ENCODE data around the gene TRPV5. TPM values are rescaled to one million over a fixed set of nuclear protein-coding genes. Genes with fewer than 3 reads are reported as not detected.

Gene TRPV5
- not detected in 2 replicates for total RNA-seq (2021; fragmentation: NEBNext Ultra II Directional; extraction: Animal tissue kit (Norgen Biotek cat#: 25700))
- 0.03 and 0.05 TPM in 2 replicates for polyA plus RNA-seq (2011; rRNA removed)
- not detected for polyA plus RNA-seq (2011; cell fraction: cytosol; rRNA removed)
- 0.13 TPM for polyA plus RNA-seq (2011; cell fraction: nucleus; rRNA removed)
- 0.11 TPM in 1 of 4 replicates, not detected in the others for polyA plus RNA-seq (2012, experiment 1 of 2)
- polyA plus RNA-seq (2012, experiment 2 of 2), result not detected
- not detected for polyA plus RNA-seq (2013, experiment 1 of 2)
- not detected for polyA plus RNA-seq (2013, experiment 2 of 2)
- 0.16 and 0.22 TPM in 2 replicates for polyA minus RNA-seq (2011; rRNA and poly(A)+ RNA removed)
- not detected for polyA minus RNA-seq (2011; cell fraction: cytosol; rRNA and poly(A)+ RNA removed)
- polyA minus RNA-seq (2011; cell fraction: nucleus; rRNA and poly(A)+ RNA removed), result not detected
- long read RNA-seq, experiment 1, result 0 reads
- long read RNA-seq, experiment 2, result 0 reads

DNA sequence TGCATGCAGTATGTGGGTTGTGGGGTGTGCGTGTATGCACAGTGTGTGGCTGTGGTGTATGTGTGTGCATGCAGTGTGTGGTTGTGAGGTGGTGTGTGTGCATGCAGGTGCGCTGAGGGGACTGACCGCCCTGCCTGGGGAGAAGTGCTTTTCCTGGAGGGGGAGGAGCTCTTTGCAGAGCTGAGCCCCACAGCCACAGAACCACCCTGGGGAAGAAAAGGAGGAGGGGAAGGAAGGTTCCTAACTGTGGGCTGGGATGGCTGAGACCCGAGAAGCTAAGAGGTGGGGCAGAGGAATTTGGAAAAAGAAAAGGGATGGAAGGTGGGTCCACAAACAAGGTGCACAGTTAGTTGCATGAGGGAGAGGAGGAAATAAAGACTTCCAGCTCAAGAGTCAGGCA, at the start of gene TRPV5:
TSS of gene TRPV5 (minus strand) at position 123 of the 400 bp plus-strand sequence. CDS start 287 bp downstream, outside the sequence.
- CTCF ChIA-PET (ENCODE audit: partially characterized antibody), result interaction anchor here (0.7 to 4.4 kb wide), 18 partner anchors 8 to 88 kb away, joined by 3 to 36 read pairs (median 4); partner anchors contain the start of gene KEL
- TF ChIP-seq TAF1 (IDR thresholded peaks at IDR 0.05; ENCODE audit: low read depth, low read length) (no peak), SUZ12 (IDR thresholded peaks at IDR 0.05; ENCODE audit: low read length) (no peak), TAF7 (optimal IDR thresholded peaks at IDR 0.05; ENCODE audit: borderline replicate concordance, low read depth, low read length) (no peak), POLR2AphosphoS5 (IDR thresholded peaks at IDR 0.05; ENCODE audit: low read depth, low read length) (no peak), HDAC2 (IDR thresholded peaks at IDR 0.05; ENCODE audit: borderline replicate concordance in 1 of 2, low read depth in 2 of 2, low read length in 2 of 2) (no peak), ATF3 (IDR thresholded peaks at IDR 0.05; ENCODE audit: insufficient read depth, low read depth, low read length) (no peak), MAX (IDR thresholded peaks at IDR 0.05) (no peak), BACH1 (IDR thresholded peaks at IDR 0.05; ENCODE audit: low read length) (no peak), RXRA (IDR thresholded peaks at IDR 0.05; ENCODE audit: insufficient read depth, low read depth, low read length) (no peak), BRCA1 (IDR thresholded peaks at IDR 0.05; ENCODE audit: low read depth, low read length) (no peak), ZNF274 (IDR thresholded peaks at IDR 0.05; ENCODE audit: borderline replicate concordance, extremely low read depth, low read length) (no peak)

More for the DNA sequence above, at the start of gene TRPV5:
- FAIRE-seq (no peak), DNase-seq (ENCODE audit: low read depth in 1 of 2, low spot score in 2 of 2) (no peak)
- no peak within 1 kb of the TSS for H4K91ac ChIP-seq (replicated peaks; ENCODE audit: insufficient read length, low read length)
- H3K14ac ChIP-seq (ENCODE audit: insufficient read length), result no peak within 1 kb of the TSS
- H4K20me1 ChIP-seq (replicated peaks in 1 of 2; ENCODE audit: control insufficient read depth in 1 of 2, insufficient read depth in 2 of 2, low read length in 2 of 2), result no peaks in the 10 kb centered on the region
- H2AFZ ChIP-seq (ENCODE audit: low read length), result no peak within 1 kb of the TSS
- H3K23me2 ChIP-seq (ENCODE audit: low read depth, low read length), result peaks cover 2% of the 10 kb centered on the region; the same call in 1 of the 2 replicates
- peaks cover 0 to 5% (median 2%) of the 10 kb centered on the region in 4 experiments; a peak in 3 of 7 replicates for H3K4me1 ChIP-seq (replicated peaks in 1 of 4; ENCODE audit: control insufficient read depth in 3 of 4, insufficient read depth in 4 of 4, low read length in 3 of 4)
- H2BK15ac ChIP-seq (ENCODE audit: low read length), result no peak within 1 kb of the TSS
- no peak within 1 kb of the TSS for H3K4ac ChIP-seq (replicated peaks; ENCODE audit: insufficient read length, low read depth, low read length)
- no peaks in the 10 kb centered on the region for H3K36me3 ChIP-seq (ENCODE audit: control insufficient read depth in 2 of 4, insufficient read depth in 4 of 4, low read length in 3 of 4)
- POLR2A ChIA-PET (ENCODE audit: partially characterized antibody), result interaction anchor here (1.2 kb wide), 1 partner anchor 12 kb away, joined by 3 read pairs; no protein-coding TSS in a partner anchor
- H3K27me3 ChIP-seq (replicated peaks in 1 of 4; ENCODE audit: control insufficient read depth in 3 of 4, extremely low read depth in 1 of 4, insufficient read depth in 3 of 4, low read length in 3 of 4), result no peaks in the 10 kb centered on the region; a peak in 2 of 7 replicates
- H3K4me3 ChIP-seq (ENCODE audit: extremely low read depth in 1 of 4, insufficient read depth in 2 of 4, low read depth in 3 of 4, low read length in 4 of 4), result no peak within 1 kb of the TSS
- no peak within 1 kb of the TSS for H4K5ac ChIP-seq (ENCODE audit: insufficient read length, low read depth, low read length)
- H3K56ac ChIP-seq (replicated peaks; ENCODE audit: insufficient read length, low read depth, low read length), result no peak within 1 kb of the TSS
- no peak within 1 kb of the TSS for H2AK5ac ChIP-seq (ENCODE audit: low read depth, low read length)
- H3K79me2 ChIP-seq (ENCODE audit: control insufficient read depth in 1 of 2, insufficient read depth in 2 of 2, low read length in 2 of 2), result no peaks in the 10 kb centered on the region
- no peaks in the 10 kb centered on the region for H3K79me1 ChIP-seq (ENCODE audit: low read depth, low read length)
- H4K8ac ChIP-seq (ENCODE audit: extremely low read depth, insufficient read depth, low read length), result no peak within 1 kb of the TSS
- H3K23ac ChIP-seq (ENCODE audit: insufficient read length), result no peak within 1 kb of the TSS
- no peak within 1 kb of the TSS; a peak in 1 of 4 replicates for H3K4me2 ChIP-seq (ENCODE audit: insufficient read depth in 1 of 2, low read depth in 2 of 2, low read length in 2 of 2)
- H2BK12ac ChIP-seq (ENCODE audit: low read depth, low read length), result no peak within 1 kb of the TSS
- no peak within 1 kb of the TSS for H2BK20ac ChIP-seq (ENCODE audit: low read length)
- no peaks in the 10 kb centered on the region for H3K9me3 ChIP-seq (ENCODE audit: insufficient read depth in 2 of 2, low read depth in 1 of 2, low read length in 1 of 2)
- 91% methylated on average over 4 of the region's 4 CpGs; no CpG with 5 or more reads in 1 of the 2 experiments for WGBS, 2 experiments (ENCODE audit: extremely low coverage in 1 of 2, insufficient coverage in 1 of 2, insufficient read length in 1 of 2, insufficient replicate concordance in 2 of 2, low coverage in 1 of 2, low lambda C conversion rate in 2 of 2, missing lambda C conversion rate in 1 of 2)
- no peak within 1 kb of the TSS for H2BK120ac ChIP-seq (replicated peaks; ENCODE audit: low read depth, low read length)
- no peak within 1 kb of the TSS for H3K18ac ChIP-seq (ENCODE audit: extremely low read depth, low read length)
- H2BK5ac ChIP-seq (ENCODE audit: low read depth, low read length), result no peak within 1 kb of the TSS
- no peak within 1 kb of the TSS for H3K27ac ChIP-seq (ENCODE audit: low read depth, low read length)
- no peak within 1 kb of the TSS for H3K9ac ChIP-seq (replicated peaks in 1 of 4; ENCODE audit: extremely low read depth in 1 of 4, low read depth in 3 of 4, low read length in 3 of 4)

All from H1 (cell line).